HepG2 (cell line): ENCODE results near the gene FAM110A.

ENCODE experiments used
- ARID4A ChIP-seq: sonication (generic); formaldehyde crosslinking; IDR thresholded peaks from 2 replicates; pipeline ENCODE4 v1.5.0; 2020; ENCODE audit warnings: mild to moderate bottlenecking, missing genetic modification reagents, borderline replicate concordance
- CTCF ChIP-seq: sonication (generic); formaldehyde crosslinking; IDR thresholded peaks from 2 replicates; pipeline ENCODE4 v1.5.0; 2020; ENCODE audit warnings: mild to moderate bottlenecking, missing genetic modification reagents, moderate library complexity
- ETV6 ChIP-seq: sonication (generic); formaldehyde crosslinking; conservative IDR thresholded peaks from 2 replicates; pipeline ENCODE4 v1.4.0; 2020; ENCODE audit warnings: missing genetic modification reagents
- FOXM1 ChIP-seq: sonication (generic); formaldehyde crosslinking; IDR thresholded peaks from 2 replicates; pipeline ENCODE4 v1.5.0; 2020; ENCODE audit warnings: missing genetic modification reagents
- KDM5B ChIP-seq: sonication (generic); formaldehyde crosslinking; IDR thresholded peaks from 2 replicates; pipeline ENCODE4 v1.4.0; 2020; ENCODE audit warnings: missing genetic modification reagents, mild to moderate bottlenecking, borderline replicate concordance
- MLLT10 ChIP-seq: sonication (generic); formaldehyde crosslinking; IDR thresholded peaks from 2 replicates; pipeline ENCODE4 v1.4.0; 2020; ENCODE audit warnings: missing genetic modification reagents
- MYNN ChIP-seq: sonication (generic); formaldehyde crosslinking; IDR thresholded peaks from 2 replicates; pipeline ENCODE4 v1.4.0; 2020; ENCODE audit warnings: mild to moderate bottlenecking, low read depth, missing genetic modification reagents
- POLR2A ChIP-seq, 2 experiments: IDR thresholded peaks; 2 replicates each; pipeline ENCODE4 v1.6.1; 2011; ENCODE audit warnings: low read depth in 2 of 2, low read length in 2 of 2, mild to moderate bottlenecking in 1 of 2, moderate library complexity in 1 of 2; ENCODE audit not compliant: insufficient read depth in 1 of 2
- SNAPC4 ChIP-seq: sonication (generic); formaldehyde crosslinking; IDR thresholded peaks from 2 replicates; pipeline ENCODE4 v1.4.0; 2020; ENCODE audit warnings: mild to moderate bottlenecking, missing genetic modification reagents
- SP1 ChIP-seq, 2 experiments: fragments of 450-650 bp in 1 of 2; sonication (generic) in 1 of 2; formaldehyde crosslinking in 1 of 2; IDR thresholded peaks; 2 replicates each; pipeline versions ENCODE4 v1.4.0 to v1.6.1; 2016 to 2020; ENCODE audit warnings: missing genetic modification reagents in 1 of 2
- ZNF510 ChIP-seq: sonication (generic); formaldehyde crosslinking; IDR thresholded peaks from 2 replicates; pipeline ENCODE4 v1.4.0; 2020; ENCODE audit warnings: low read depth, mild to moderate bottlenecking, missing genetic modification reagents
- ZNF644 ChIP-seq: IDR thresholded peaks from 2 replicates; pipeline ENCODE4 v1.6.1; 2016; ENCODE audit warnings: low read depth
- ZNF816 ChIP-seq: sonication (generic); formaldehyde crosslinking; IDR thresholded peaks from 2 replicates; pipeline ENCODE4 v1.8.0; 2022; ENCODE audit warnings: missing genetic modification reagents, mild to moderate bottlenecking, borderline replicate concordance

GRCh38 chr20:871948-872347 lies 38.4 kb downstream of the FAM110A start:
- TF ChIP-seq ARID4A (CRISPR knock-in tag): no peak
- no peak for TF ChIP-seq POLR2A (IDR thresholded peaks at IDR 0.05; ENCODE audit: insufficient read depth in 1 of 2, low read depth in 2 of 2, low read length in 2 of 2)
- TF ChIP-seq ZNF510 (CRISPR knock-in tag): no peak
- TF ChIP-seq KDM5B: no peak
- TF ChIP-seq MLLT10 (CRISPR knock-in tag): no peak
- no peak for TF ChIP-seq ZNF816 (CRISPR knock-in tag)
- no peak for TF ChIP-seq ETV6
- no peak for TF ChIP-seq FOXM1 (CRISPR knock-in tag)
- no peak for TF ChIP-seq CTCF (CRISPR knock-in tag)
- no peak for TF ChIP-seq MYNN (CRISPR knock-in tag)
- no peak for TF ChIP-seq ZNF644 (CRISPR knock-in tag)
- no peak for TF ChIP-seq SNAPC4
- TF ChIP-seq SP1 (IDR thresholded peaks at IDR 0.05): no peak
- no peak for TF ChIP-seq SP1 (CRISPR knock-in tag; IDR thresholded peaks at IDR 0.05)
